ENCODE results near the gene KIF26B.

- no peak for TF ChIP-seq CTCF (IDR thresholded peaks at IDR 0.05; ENCODE audit: low read length)
- TF ChIP-seq EZH2 (optimal IDR thresholded peaks at IDR 0.05; ENCODE audit: low read depth, low read length): no peak
- no peak for TF ChIP-seq EZH2phosphoT487 (IDR thresholded peaks at IDR 0.05; ENCODE audit: low read length)
Measured at GRCh38 chr1:245484176-245484575, 329.4 kb downstream of the KIF26B start.

All from MM.1S (cell line).